Lower leg skin (tissue), 3 donors: ENCODE measurements around the gene HDAC4.

Experiments
- CTCF ChIP-seq, 3 donors: fragments of 450-650 bp; IDR thresholded peaks; one replicate each; pipeline ENCODE4 v1.5.1; 2016; ENCODE audit warnings: antibody characterized with exemption in 3 of 3, mild to moderate bottlenecking in 3 of 3, moderate library complexity in 2 of 3
- POLR2A ChIP-seq, 2 donors: fragments of 450-650 bp; IDR thresholded peaks; one replicate each; pipeline ENCODE4 v1.6.1; 2016 to 2017; ENCODE audit warnings: antibody characterized with exemption in 2 of 2, mild to moderate bottlenecking in 1 of 2, moderate library complexity in 1 of 2

GRCh38 chr2:239025951-239026461 is 374.8 kb downstream of the HDAC4 start:
- no peak for TF ChIP-seq CTCF (IDR thresholded peaks at IDR 0.05)
- TF ChIP-seq POLR2A (IDR thresholded peaks at IDR 0.05) = no peak
